Naive B cell (primary cell): Measurements from ENCODE around the gene WDR27. TPM values are rescaled to one million over a fixed set of nuclear protein-coding genes. Genes with fewer than 3 reads are reported as not detected.
"Not testable (repeated sequence)": the region's sequence is repeated elsewhere in the genome, so short reads cannot be mapped to it uniquely, and the experiment has no call there.

Experiments
- ATAC-seq, 2 donors: fragments of 150-1000 bp; cut with Tn5 transposase; 2 replicates each; pipeline ENCODE4 v1.10.0; 2021; ENCODE audit warnings: low read depth in 2 of 2, mild to moderate bottlenecking in 2 of 2, moderate library complexity in 2 of 2
- DNase-seq: peaks from one replicate; pipeline ENCODE4 v3.0.0; 2022
- H3K27ac Mint-ChIP-seq, 6 donors: one replicate each; pipeline ENCODE4 v1.8.0; 2020 to 2022; ENCODE audit warnings: mild to moderate bottlenecking in 6 of 6, mixed read lengths in 6 of 6, moderate library complexity in 5 of 6, inconsistent platforms in 2 of 6
- H3K27me3 Mint-ChIP-seq, 3 donors: one replicate each; pipeline ENCODE4 v1.8.0; 2021 to 2022; ENCODE audit warnings: mixed read lengths in 3 of 3, mild to moderate bottlenecking in 1 of 3
- H3K36me3 Mint-ChIP-seq, 2 donors: one replicate each; pipeline ENCODE4 v1.8.0; 2020 to 2022; ENCODE audit warnings: mixed read lengths in 2 of 2, inconsistent platforms in 1 of 2, mild to moderate bottlenecking in 1 of 2
- H3K4me1 Mint-ChIP-seq, 3 donors: one replicate each; pipeline ENCODE4 v1.8.0; 2020 to 2022; ENCODE audit warnings: mixed read lengths in 3 of 3, inconsistent platforms in 1 of 3, mild to moderate bottlenecking in 1 of 3, moderate library complexity in 1 of 3
- H3K4me3 Mint-ChIP-seq, 8 donors: one replicate each; pipeline ENCODE4 v1.8.0; 2020 to 2022; ENCODE audit warnings: mild to moderate bottlenecking in 8 of 8, mixed read lengths in 8 of 8, moderate library complexity in 8 of 8, inconsistent platforms in 2 of 8
- H3K9me3 Mint-ChIP-seq, 7 donors: one replicate each; pipeline ENCODE4 v1.8.0; 2020 to 2022; ENCODE audit warnings: mixed read lengths in 7 of 7, mild to moderate bottlenecking in 5 of 7, inconsistent platforms in 2 of 7, moderate library complexity in 1 of 7
- polyA plus RNA-seq, 6 donors: library from polyadenylated mRNA; unstranded; fragments of 300-500 nt; fragmentation: Illumina TruSeq; gene quantifications; one replicate each; pipeline ENCODE4 v1.2.3, GENCODE V29; 2021; ENCODE audit warnings: low read depth in 6 of 6

Gene WDR27
- polyA plus RNA-seq, 6 donors from 2014 or later: 9.9 to 17.8 (median 15.2) TPM

DNA sequence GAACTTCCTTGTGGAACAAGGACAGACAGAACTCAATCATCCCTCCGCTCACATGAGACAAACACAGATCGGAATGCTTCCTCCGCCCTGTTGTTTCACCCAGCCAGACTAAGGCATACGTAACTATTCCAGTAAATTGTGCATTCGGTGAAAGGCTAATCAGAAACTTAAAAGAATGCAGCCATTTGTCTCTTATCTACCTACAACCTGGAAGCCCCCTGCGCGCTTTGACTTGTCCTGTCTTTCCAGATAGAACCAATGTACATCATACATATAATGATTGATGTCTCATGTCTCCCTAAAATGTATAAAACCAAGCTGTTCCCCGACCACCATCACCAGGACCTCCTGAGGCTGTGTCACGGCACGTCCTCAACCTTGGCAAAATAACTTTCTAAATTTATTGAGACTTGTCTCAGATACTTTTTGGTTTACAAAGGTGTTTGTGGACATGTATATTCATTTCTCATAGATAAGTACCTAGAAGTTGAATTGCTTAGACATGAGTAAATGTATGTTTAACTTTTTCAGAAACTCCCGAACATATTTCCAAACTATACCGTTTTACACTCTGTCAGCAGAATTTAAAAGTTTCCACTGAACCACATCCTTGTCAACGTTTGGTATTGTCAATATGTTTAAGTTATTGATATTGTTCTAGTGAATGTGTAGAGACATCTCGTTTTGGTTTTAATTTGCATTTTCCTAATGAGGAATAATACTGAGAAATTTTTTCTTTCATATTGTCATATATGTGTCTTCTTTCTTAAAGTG lies 250.6 kb downstream of the WDR27 start:
- Mint-ChIP-seq H3K4me1 (no peaks in the 10 kb centered on the region), H3K36me3 (no peaks in the 10 kb centered on the region), H3K27ac (peak overlapping the region in 1 of 6 donors; percentile 62), H3K9me3 (no peaks in the 10 kb centered on the region), H3K27me3 (peaks cover 0 to 10% (median 0%) of the 10 kb centered on the region in 3 donors), H3K4me3 (no peak overlapping the region)
- ATAC-seq: no peak
- DNase-seq: no peak

DNA sequence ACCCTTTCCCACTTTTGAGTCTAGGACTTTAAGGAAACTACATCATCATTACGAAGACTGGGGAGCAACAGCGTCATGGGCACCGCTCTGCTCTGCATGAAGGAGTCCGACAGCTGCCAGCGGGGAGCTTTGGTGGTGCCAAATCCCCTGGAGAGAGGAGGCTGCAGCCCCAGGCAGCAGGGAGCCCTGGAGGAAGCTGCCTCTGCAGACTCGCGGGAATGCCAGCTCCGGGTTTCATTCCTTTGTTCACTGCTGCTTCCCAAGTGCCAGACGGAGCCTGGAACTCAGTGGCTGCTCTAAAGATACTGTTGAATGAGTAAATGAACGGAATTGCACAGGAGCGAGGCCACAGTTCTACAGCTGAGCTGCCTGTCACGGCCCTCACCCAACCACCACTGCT lies 251.7 kb downstream of the WDR27 start:
- ATAC-seq: no peak
- Mint-ChIP-seq H3K9me3 (no peaks in the 10 kb centered on the region), H3K27ac (peak overlapping the region in 1 of 6 donors; percentile 77), H3K36me3 (no peaks in the 10 kb centered on the region), H3K4me3 (no peak overlapping the region), H3K4me1 (no peaks in the 10 kb centered on the region), H3K27me3 (peaks cover 0 to 10% (median 0%) of the 10 kb centered on the region in 3 donors)
- no peak for DNase-seq

DNA sequence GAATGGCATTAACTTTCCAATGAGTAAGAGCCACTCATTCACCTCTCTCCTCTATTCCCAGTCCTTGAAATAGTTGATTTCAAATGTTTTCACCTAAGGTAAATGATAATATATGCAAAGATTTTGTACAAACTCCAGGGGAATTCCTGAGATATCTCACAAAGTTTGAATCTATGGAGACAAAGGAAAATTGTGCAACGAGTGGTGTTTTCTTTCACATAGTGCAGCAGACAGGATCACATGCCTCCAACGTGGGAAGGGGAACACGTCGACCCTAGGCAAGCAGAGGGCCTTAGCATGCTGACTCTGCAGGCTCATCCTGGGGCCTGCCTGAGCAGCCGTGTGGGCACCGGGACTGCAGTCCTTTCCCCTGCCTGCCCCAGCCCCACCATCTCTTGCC lies 252.6 kb downstream of the WDR27 start:
- Mint-ChIP-seq H3K4me1 (no peaks in the 10 kb centered on the region), H3K9me3 (peaks cover 0 to 5% (median 0%) of the 10 kb centered on the region in 7 donors), H3K27ac (no peak overlapping the region), H3K4me3 (no peak overlapping the region), H3K36me3 (no peaks in the 10 kb centered on the region), H3K27me3 (peaks cover 0 to 12% (median 0%) of the 10 kb centered on the region in 3 donors)
- ATAC-seq (no peak), DNase-seq (no peak)

DNA sequence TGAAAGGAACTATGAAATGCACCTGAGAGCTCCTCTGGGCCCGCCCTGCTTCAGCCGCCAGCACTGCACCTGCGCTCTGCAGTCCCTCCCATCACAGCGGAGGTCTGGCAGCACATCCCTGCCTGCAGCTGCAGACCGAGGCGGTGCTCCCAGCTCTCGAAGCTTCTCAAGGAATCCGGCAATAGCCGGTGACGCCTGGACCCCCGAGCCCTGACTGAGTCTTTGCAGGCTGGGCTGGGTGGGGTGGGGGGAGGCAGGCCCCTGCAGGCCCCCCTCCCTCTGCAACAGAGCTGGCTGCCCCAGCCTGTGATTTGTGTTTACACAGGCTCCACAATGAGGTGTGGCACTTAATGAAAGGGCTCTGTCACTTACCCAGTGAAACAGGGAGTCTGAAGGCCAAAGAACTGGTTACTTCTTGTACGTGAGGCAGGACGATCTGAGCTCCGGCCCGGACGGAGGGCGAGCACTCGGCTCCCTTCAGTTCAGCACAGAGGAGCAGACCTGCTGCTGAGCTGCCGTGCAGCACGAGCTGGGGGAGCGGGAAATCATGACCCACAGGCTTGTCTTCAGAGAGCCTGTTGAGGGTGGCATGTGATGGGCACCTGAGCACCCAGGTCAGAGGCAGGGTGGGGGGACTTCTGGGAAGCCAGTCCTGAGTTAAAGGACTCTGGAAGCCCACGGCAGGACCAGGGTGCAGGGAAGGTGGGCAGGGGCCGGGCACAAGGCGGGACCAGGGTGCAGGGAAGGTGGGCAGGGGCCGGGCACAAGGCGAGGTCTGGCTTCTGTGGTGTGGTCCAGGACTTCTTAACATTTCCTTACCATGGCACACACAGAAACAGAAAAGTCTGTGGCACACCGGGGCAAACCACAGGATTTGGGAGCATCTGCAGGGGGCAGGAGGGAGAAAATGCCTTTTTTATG lies 255.9 kb downstream of the WDR27 start:
- ATAC-seq (no peak), DNase-seq (no peak)
- Mint-ChIP-seq H3K4me3 (no peak overlapping the region), H3K9me3 (peaks cover 0 to 5% (median 0%) of the 10 kb centered on the region in 7 donors), H3K36me3 (no peaks in the 10 kb centered on the region), H3K4me1 (no peaks in the 10 kb centered on the region), H3K27me3 (peaks cover 0 to 23% (median 4%) of the 10 kb centered on the region in 3 donors), H3K27ac (peak overlapping the region in 1 of 6 donors; percentile 38)

DNA sequence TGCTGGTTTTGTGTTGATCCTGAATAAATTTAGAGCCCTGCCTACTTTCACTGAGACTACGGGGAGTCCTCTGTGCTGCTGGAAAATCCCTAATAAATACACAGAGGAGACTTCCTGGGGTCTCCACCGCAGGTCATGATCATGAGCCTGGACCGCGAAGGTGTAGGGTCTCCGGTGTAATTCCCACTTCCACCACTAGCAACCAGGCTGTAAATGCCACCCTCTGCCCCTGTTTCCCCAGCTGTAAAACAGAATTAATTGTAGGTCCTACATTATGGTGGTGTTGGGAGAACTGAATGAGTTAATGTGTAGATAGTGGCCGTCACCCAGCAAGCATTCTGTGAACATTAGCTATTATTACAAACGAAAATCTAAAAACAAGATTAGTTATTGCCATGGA lies 256.6 kb downstream of the WDR27 start:
- H3K36me3 Mint-ChIP-seq: no peaks in the 10 kb centered on the region
- H3K4me3 Mint-ChIP-seq: no peak overlapping the region
- ATAC-seq (no peak), DNase-seq (no peak)
- peaks cover 0 to 23% (median 8%) of the 10 kb centered on the region in 3 donors for H3K27me3 Mint-ChIP-seq
- H3K4me1 Mint-ChIP-seq: no peaks in the 10 kb centered on the region
- no peak overlapping the region for H3K27ac Mint-ChIP-seq
- peaks cover 0 to 5% (median 0%) of the 10 kb centered on the region in 7 donors for H3K9me3 Mint-ChIP-seq

DNA sequence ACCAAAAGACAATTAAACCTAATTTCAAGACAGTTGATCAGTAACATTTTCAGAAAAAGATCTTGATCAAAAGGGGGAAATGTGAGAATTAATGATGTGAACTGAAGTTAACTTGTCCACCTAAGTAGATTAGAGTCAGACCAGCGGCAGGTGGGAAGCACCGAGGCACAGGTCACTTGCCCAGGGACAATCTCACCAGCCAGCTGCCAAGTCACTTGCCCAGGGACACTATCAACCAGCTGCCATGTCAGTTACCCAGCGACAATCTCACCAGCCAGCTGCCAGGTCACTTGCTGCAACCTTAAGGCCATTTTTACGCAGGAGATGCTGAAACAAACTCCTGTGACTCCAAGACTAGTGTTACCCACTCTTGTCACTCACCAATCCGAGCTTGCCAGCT lies 260.5 kb downstream of the WDR27 start:
- no peak for DNase-seq
- no peak for ATAC-seq
- peaks cover 0 to 13% (median 8%) of the 10 kb centered on the region in 3 donors for H3K27me3 Mint-ChIP-seq
- no peaks in the 10 kb centered on the region for H3K4me1 Mint-ChIP-seq
- H3K4me3 Mint-ChIP-seq: no peak overlapping the region
- H3K36me3 Mint-ChIP-seq: no peaks in the 10 kb centered on the region
- peaks cover 0 to 5% (median 0%) of the 10 kb centered on the region in 7 donors for H3K9me3 Mint-ChIP-seq
- peak overlapping the region in 1 of 6 donors; percentile 6 for H3K27ac Mint-ChIP-seq

DNA sequence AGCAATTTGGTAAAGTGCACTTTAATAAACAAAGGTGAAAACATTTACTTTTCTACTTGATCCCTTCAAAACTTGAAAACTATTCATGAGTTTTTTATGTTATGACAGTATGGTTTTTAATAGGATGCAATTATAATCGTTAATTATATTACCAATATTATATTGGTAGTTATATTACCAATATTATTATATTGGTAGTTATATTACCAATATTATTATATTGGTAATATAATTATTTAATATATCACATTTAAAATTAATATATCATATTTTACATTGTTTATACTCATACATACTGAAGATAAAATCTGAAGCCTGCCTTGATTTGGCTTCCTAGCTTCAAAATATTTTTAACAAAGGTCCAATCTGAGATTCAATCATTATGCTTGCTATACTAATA lies 262.1 kb downstream of the WDR27 start:
- no peak overlapping the region for H3K4me3 Mint-ChIP-seq
- no peak for ATAC-seq
- no peak overlapping the region for H3K27ac Mint-ChIP-seq
- H3K4me1 Mint-ChIP-seq: no peaks in the 10 kb centered on the region
- DNase-seq: no peak
- peaks cover 0 to 13% (median 8%) of the 10 kb centered on the region in 3 donors for H3K27me3 Mint-ChIP-seq
- no peaks in the 10 kb centered on the region for H3K36me3 Mint-ChIP-seq
- H3K9me3 Mint-ChIP-seq: peaks cover 0 to 14% (median 6%) of the 10 kb centered on the region in 7 donors

DNA sequence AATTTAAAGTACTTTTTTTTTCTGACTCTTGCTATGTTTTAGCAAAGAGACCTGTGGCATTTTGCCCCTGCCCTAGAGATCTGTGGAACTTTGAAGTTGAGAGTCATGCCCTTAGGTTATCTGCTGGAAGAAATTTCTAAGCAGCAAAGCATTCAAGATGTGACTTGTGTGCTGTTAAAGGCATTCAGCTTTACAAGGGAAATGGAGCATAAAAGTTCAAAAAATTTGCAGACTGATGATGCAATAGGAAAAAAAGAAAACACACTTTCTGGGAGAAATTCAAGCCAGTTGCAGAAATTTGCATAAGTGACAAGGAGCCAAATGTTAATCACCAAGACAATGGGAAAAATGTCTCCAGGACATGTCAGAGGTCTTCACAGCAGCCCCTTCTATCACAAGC lies 267.3 kb downstream of the WDR27 start:
- Mint-ChIP-seq H3K9me3 (peaks cover 14 to 66% (median 53%) of the 10 kb centered on the region in 7 donors), H3K36me3 (peaks cover 21 to 27% of the 10 kb centered on the region in 2 donors)
- not testable (repeated sequence) for H3K27ac Mint-ChIP-seq, ATAC-seq, H3K27me3 Mint-ChIP-seq, H3K4me1 Mint-ChIP-seq, DNase-seq, H3K4me3 Mint-ChIP-seq

DNA sequence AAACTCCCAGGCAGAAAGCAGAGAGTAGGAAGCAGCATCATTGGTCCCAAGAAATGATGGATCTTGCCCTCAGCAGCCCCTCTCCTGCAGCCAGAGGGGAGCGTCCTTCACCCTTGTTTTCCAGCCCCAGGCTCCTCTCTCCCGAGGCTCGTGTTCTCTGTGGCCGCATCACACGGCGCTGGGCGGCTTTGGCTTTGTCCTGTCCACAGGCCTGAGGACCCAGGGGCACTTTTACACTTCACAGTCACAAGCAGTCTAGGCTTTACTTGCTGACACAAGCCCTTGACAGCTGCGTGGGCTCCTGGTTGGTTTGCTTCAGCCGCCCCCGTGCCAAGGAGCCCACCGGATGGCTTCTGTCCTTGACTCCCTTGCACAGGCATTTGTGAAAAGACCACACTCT lies 272.8 kb downstream of the WDR27 start:
- H3K9me3 Mint-ChIP-seq: peaks cover 14 to 51% (median 46%) of the 10 kb centered on the region in 7 donors
- no peaks in the 10 kb centered on the region for H3K27me3 Mint-ChIP-seq
- ATAC-seq (no peak), DNase-seq (no peak)
- H3K36me3 Mint-ChIP-seq: peaks cover 21 to 27% of the 10 kb centered on the region in 2 donors
- H3K4me1 Mint-ChIP-seq: no peaks in the 10 kb centered on the region
- H3K27ac Mint-ChIP-seq: no peak overlapping the region
- H3K4me3 Mint-ChIP-seq: no peak overlapping the region

DNA sequence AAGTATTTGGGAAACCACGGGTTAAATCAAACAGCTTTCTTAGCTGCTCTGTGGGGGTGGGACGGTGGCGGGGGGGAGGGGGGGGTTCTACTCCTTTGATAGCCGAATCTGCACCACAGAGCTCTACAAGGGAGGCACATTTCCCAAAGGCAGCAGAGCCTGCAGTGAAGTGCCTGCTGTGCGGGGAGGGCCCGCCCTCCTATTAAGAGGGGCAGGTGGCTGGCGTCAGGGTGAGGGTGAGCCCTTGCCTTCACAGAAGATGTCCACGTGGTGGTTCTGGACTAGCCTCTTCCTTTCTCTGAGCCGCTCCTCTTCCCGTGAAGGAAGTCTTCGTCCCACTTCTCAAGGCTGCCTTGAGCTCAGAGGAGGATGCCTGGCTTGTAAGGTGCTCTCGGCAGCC lies 273.3 kb downstream of the WDR27 start:
- no peak for ATAC-seq
- Mint-ChIP-seq H3K27ac (no peak overlapping the region), H3K27me3 (no peaks in the 10 kb centered on the region), H3K4me1 (no peaks in the 10 kb centered on the region), H3K9me3 (peaks cover 14 to 47% (median 43%) of the 10 kb centered on the region in 7 donors), H3K36me3 (peaks cover 21 to 27% of the 10 kb centered on the region in 2 donors), H3K4me3 (no peak overlapping the region)
- DNase-seq: no peak

DNA sequence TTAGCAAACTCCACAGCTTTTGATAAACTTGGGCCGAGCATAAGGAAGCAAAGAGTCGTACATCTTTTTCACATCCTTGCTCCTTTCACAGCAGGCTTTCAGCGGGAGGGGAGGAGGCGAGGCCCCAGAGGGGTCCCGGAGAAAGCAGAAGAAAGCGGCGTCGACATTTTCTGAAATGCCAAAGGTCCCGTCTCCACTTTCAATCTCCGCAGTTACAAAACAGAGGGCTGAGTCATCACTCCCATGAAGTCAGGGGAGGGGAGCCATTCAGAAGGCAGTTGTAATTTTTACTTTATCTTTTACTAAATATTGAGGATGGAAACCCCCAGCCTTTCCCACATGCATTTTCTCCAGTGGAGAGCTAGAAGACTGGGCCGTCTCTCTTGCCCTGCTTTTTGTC lies 274.0 kb downstream of the WDR27 start:
- Mint-ChIP-seq H3K9me3 (peaks cover 14 to 41% (median 37%) of the 10 kb centered on the region in 7 donors), H3K36me3 (peaks cover 20 to 26% of the 10 kb centered on the region in 2 donors), H3K4me3 (no peak overlapping the region), H3K27ac (no peak overlapping the region), H3K27me3 (no peaks in the 10 kb centered on the region), H3K4me1 (no peaks in the 10 kb centered on the region)
- no peak for ATAC-seq
- no peak for DNase-seq

DNA sequence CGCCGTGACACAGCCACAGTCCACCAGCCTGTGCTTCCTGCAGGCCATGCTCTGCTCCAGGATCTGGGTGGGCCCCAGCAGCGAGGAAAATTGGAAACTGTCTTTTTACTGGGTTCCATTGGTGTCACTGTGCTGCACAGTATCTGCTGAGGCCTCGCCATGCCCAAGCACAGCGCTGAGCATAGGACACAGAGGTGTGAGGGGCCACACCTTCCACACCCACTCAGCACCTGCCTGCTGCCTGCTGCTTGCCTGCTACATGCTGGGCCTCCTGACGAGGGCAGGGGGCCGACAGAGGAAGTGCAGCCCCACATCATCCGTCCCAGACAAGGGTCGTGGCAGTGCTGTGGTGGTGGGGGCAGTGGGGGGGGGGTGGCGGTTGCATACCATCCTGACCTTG lies 275.2 kb downstream of the WDR27 start:
- no peaks in the 10 kb centered on the region for H3K27me3 Mint-ChIP-seq
- ATAC-seq (no peak), DNase-seq (no peak)
- H3K4me1 Mint-ChIP-seq: no peaks in the 10 kb centered on the region
- peak overlapping the region in 1 of 8 donors; percentile 54 for H3K4me3 Mint-ChIP-seq
- peaks cover 8 to 13% of the 10 kb centered on the region in 2 donors for H3K36me3 Mint-ChIP-seq
- H3K9me3 Mint-ChIP-seq: peaks cover 5 to 28% (median 24%) of the 10 kb centered on the region in 7 donors
- no peak overlapping the region for H3K27ac Mint-ChIP-seq

DNA sequence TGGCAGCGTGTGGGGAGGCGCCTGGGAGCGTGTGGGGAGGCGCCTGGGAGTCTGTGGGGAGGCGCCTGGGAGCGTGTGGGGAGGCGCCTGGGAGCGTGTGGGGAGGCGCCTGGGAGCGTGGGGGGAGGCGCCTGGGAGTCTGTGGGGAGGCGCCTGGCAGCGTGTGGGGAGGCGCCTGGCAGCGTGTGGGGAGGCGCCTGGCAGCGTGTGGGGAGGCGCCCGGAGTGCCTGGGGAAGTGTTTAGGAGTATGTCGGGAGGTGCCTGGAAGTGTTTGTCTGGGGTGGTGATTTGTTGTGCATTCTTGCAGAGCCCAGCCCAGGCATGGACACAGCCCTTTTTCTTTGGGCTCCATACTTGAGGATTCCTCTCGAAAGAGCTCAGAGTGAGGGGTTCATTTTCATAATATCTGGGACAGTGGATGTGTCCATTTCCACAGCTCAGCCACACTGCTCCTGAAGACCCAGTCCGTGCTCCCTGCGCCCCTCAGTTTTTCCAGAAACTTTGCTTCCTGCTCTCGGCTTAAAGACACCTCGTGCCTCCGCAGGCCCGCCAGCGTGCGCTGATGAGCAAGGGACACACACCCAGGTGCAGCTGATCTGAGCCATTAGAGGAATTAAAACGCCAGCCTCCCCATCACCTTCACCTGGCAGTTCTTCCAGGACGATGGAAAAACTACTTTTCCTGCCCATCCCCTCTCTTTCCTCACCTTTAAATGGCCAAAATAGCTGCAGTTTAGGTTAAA lies 276.0 kb downstream of the WDR27 start:
- H3K4me1 Mint-ChIP-seq: peaks cover 0 to 3% (median 0%) of the 10 kb centered on the region in 3 donors
- DNase-seq: no peak
- peaks cover 5 to 20% (median 17%) of the 10 kb centered on the region in 7 donors for H3K9me3 Mint-ChIP-seq
- no peak for ATAC-seq
- H3K27me3 Mint-ChIP-seq: peaks cover 0 to 2% (median 0%) of the 10 kb centered on the region in 3 donors
- peaks cover 8% of the 10 kb centered on the region in 2 donors for H3K36me3 Mint-ChIP-seq
- peak overlapping the region in 2 of 6 donors; percentile 11 to 82 for H3K27ac Mint-ChIP-seq
- no peak overlapping the region for H3K4me3 Mint-ChIP-seq
